Ascending aorta (tissue), 2 donors: ENCODE data around the gene TAAR1. TPM values are rescaled to one million over a fixed set of nuclear protein-coding genes. Genes with fewer than 3 reads are reported as not detected.
"Not testable (repeated sequence)": the region's sequence is repeated elsewhere in the genome, so short reads cannot be mapped to it uniquely, and the experiment has no call there.

Experiments
- DNase-seq, 2 donors: peaks; one replicate each; pipeline ENCODE4 v3.0.0-alpha.2; 2019; ENCODE audit warnings: low spot score in 2 of 2
- H3K27ac ChIP-seq, 2 donors: fragments of 200-600 bp; sonication (generic); one replicate each; pipeline ENCODE4 v1.5.1; 2016 to 2017; ENCODE audit warnings: mild to moderate bottlenecking in 1 of 2
- H3K27me3 ChIP-seq: fragments of 200-600 bp; sonication (generic); one replicate; pipeline ENCODE4 v1.5.1; 2017
- H3K36me3 ChIP-seq, 2 donors: fragments of 200-600 bp; sonication (generic); one replicate each; pipeline ENCODE4 v1.5.1; 2016
- H3K4me1 ChIP-seq, 2 donors: fragments of 200-600 bp; sonication (generic); one replicate each; pipeline ENCODE4 v1.5.1; 2016 to 2017; ENCODE audit warnings: mild to moderate bottlenecking in 1 of 2
- H3K4me3 ChIP-seq, 2 donors: fragments of 200-600 bp; sonication (generic); one replicate each; pipeline ENCODE4 v1.5.1; 2016 to 2017; ENCODE audit warnings: mild to moderate bottlenecking in 1 of 2
- H3K9me3 ChIP-seq, 2 donors: fragments of 200-600 bp; sonication (generic); one replicate each; pipeline ENCODE4 v1.5.1; 2016
- intact Hi-C: fragments of 100-400 bp; cut with DNase I; formaldehyde crosslinking; loops from one replicate; pipeline ENCODE4 v1.15.1; 2023
- total RNA-seq: library from RNA; depleted of rRNA; stranded (reverse); fragments of >200 nt; gene quantifications from one replicate; pipeline ENCODE4 v1.1.0, GENCODE V29; 2016
- TF ChIP-seq, protein P1 (sequence below), 3 experiments: fragments of 200-600 bp in 2 of 3; fragments of 450-650 bp in 1 of 3; sonication (generic) in 2 of 3; IDR thresholded peaks; one replicate each; pipeline ENCODE4 v1.5.1; 2016 to 2019; ENCODE audit warnings: antibody characterized with exemption in 3 of 3, mild to moderate bottlenecking in 1 of 3, moderate library complexity in 1 of 3

TAAR1 gene
- not detected for total RNA-seq

GRCh38 chr6:132659082-132659481 lies at the start of gene TAAR1:
TAAR1 (minus strand) TSS chr6:132659182; CDS start chr6:132646003, 13,179 bp downstream.
- no peak for DNase-seq
- Histone ChIP-seq H3K36me3 (no peaks in the 10 kb centered on the region), H3K9me3 (no peaks in the 10 kb centered on the region), H3K27me3 (no peaks in the 10 kb centered on the region), H3K27ac (no peak within 1 kb of the TSS), H3K4me1 (no peaks in the 10 kb centered on the region), H3K4me3 (no peak within 1 kb of the TSS)
- intact Hi-C loops: no loop called here
- TF ChIP-seq, protein P1, sequence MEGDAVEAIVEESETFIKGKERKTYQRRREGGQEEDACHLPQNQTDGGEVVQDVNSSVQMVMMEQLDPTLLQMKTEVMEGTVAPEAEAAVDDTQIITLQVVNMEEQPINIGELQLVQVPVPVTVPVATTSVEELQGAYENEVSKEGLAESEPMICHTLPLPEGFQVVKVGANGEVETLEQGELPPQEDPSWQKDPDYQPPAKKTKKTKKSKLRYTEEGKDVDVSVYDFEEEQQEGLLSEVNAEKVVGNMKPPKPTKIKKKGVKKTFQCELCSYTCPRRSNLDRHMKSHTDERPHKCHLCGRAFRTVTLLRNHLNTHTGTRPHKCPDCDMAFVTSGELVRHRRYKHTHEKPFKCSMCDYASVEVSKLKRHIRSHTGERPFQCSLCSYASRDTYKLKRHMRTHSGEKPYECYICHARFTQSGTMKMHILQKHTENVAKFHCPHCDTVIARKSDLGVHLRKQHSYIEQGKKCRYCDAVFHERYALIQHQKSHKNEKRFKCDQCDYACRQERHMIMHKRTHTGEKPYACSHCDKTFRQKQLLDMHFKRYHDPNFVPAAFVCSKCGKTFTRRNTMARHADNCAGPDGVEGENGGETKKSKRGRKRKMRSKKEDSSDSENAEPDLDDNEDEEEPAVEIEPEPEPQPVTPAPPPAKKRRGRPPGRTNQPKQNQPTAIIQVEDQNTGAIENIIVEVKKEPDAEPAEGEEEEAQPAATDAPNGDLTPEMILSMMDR (IDR thresholded peaks at IDR 0.05): no peak

DNA sequence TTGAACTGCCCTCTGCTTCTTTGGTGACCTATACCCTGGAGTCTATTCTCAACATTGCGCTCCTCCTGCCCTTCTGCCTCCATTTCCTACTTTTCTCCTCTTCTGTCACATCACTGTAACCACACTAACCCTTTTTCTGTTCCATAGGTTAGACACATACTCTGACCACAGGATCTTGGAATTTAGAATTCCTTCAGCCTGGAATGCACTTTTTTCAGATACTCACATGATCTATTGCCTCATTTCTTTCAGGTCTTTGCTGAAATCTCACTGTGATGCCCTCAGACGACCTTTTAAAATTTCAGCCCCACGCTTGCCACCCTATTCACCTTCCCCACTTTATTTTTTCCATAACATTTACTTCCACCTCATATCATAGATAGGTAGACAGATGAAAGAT lies 49.8 kb upstream of the TAAR1 start:
- peaks cover 0 to 7% of the 10 kb centered on the region in 2 donors for H3K9me3 ChIP-seq
- intact Hi-C loops: no loop called here
- TF ChIP-seq, protein P1 (IDR thresholded peaks at IDR 0.05): no peak
- H3K27ac ChIP-seq: no peak overlapping the region
- H3K4me3 ChIP-seq: no peak overlapping the region
- no peaks in the 10 kb centered on the region for H3K36me3 ChIP-seq
- H3K27me3 ChIP-seq: no peaks in the 10 kb centered on the region
- no peak for DNase-seq
- H3K4me1 ChIP-seq: no peaks in the 10 kb centered on the region

DNA sequence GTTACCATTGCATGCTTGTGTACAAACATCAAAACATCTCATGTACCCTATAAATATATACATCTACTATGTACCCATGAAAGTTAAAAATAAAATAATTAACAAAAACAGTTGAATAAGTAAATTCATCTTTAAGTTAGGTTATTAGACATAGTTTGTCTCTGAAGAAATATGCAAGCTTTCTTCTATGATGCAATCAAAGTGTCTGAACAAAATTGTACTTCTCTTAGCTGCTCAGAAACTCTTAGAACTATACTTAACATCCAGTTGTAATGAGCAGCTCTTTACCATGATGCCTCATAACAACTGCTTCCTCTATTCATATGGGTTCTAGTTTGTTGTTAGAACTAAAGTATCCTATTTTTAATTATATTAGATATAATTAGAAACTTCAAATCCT lies 49.0 kb upstream of the TAAR1 start:
- TF ChIP-seq, protein P1 (IDR thresholded peaks at IDR 0.05): no peak

DNA sequence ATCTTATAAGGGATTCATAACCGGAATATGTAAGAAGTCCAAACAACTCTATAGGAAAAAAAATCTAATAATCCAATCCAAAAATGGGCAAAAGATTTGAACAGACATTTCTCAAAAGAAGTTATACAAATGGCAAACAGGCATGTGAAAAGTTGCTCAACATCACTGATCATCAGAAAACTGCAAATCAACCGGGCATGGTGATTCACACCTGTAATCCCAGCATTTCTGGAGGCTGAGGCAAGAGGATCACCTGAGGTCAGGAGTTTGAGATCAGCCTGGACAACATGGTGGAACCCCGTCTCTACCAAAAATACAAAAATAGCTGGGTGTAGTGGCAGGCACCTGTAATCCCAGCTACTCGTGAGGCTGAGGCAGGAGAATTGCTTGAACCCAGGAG lies 47.8 kb upstream of the TAAR1 start:
- H3K9me3 ChIP-seq, H3K27ac ChIP-seq, H3K4me3 ChIP-seq, H3K36me3 ChIP-seq, H3K4me1 ChIP-seq, H3K27me3 ChIP-seq, intact Hi-C loops, DNase-seq: not testable (repeated sequence)

More for the DNA sequence above, 49.0 kb upstream of the TAAR1 start:
- no peaks in the 10 kb centered on the region for H3K36me3 ChIP-seq
- no peak for DNase-seq
- intact Hi-C loops: no loop called here
- H3K27me3 ChIP-seq: no peaks in the 10 kb centered on the region
- H3K9me3 ChIP-seq: peaks cover 0 to 7% of the 10 kb centered on the region in 2 donors
- no peaks in the 10 kb centered on the region for H3K4me1 ChIP-seq
- H3K27ac ChIP-seq: no peak overlapping the region
- H3K4me3 ChIP-seq: no peak overlapping the region

- H3K9me3 ChIP-seq: peaks cover 0 to 7% of the 10 kb centered on the region in 2 donors
- intact Hi-C loops: no loop called here
- no peak overlapping the region for H3K4me3 ChIP-seq
- no peak for DNase-seq
- H3K4me1 ChIP-seq: no peaks in the 10 kb centered on the region
- H3K27ac ChIP-seq: no peak overlapping the region
- H3K27me3 ChIP-seq: no peaks in the 10 kb centered on the region
- H3K36me3 ChIP-seq: no peaks in the 10 kb centered on the region
- TF ChIP-seq, protein P1 (IDR thresholded peaks at IDR 0.05): no peak
Measured at GRCh38 chr6:132703936-132704335, 45.0 kb upstream of the TAAR1 start.

- H3K27me3 ChIP-seq: no peaks in the 10 kb centered on the region
- peaks cover 0 to 9% of the 10 kb centered on the region in 2 donors for H3K9me3 ChIP-seq
- no peaks in the 10 kb centered on the region for H3K36me3 ChIP-seq
- no peak for DNase-seq
- intact Hi-C loops: no loop called here
- no peak overlapping the region for H3K4me3 ChIP-seq
- TF ChIP-seq, protein P1 (IDR thresholded peaks at IDR 0.05): no peak
- no peak overlapping the region for H3K27ac ChIP-seq
- no peaks in the 10 kb centered on the region for H3K4me1 ChIP-seq
Measured at GRCh38 chr6:132698608-132699007, 39.6 kb upstream of the TAAR1 start.
